NCI-H2107 treated with DMSO at 0.1 percent for 48 hours (cell line): ENCODE data around the gene MAT1A.
"Not testable (repeated sequence)": the region's sequence is repeated elsewhere in the genome, so short reads cannot be mapped to it uniquely, and the experiment has no call there.

Source experiments
- DNase-seq: peaks from one replicate; lab custom pipeline; 2025; ENCODE audit not compliant: unreplicated experiment; lab: John Stamatoyannopoulos, UW

Gene MAT1A

DNA sequence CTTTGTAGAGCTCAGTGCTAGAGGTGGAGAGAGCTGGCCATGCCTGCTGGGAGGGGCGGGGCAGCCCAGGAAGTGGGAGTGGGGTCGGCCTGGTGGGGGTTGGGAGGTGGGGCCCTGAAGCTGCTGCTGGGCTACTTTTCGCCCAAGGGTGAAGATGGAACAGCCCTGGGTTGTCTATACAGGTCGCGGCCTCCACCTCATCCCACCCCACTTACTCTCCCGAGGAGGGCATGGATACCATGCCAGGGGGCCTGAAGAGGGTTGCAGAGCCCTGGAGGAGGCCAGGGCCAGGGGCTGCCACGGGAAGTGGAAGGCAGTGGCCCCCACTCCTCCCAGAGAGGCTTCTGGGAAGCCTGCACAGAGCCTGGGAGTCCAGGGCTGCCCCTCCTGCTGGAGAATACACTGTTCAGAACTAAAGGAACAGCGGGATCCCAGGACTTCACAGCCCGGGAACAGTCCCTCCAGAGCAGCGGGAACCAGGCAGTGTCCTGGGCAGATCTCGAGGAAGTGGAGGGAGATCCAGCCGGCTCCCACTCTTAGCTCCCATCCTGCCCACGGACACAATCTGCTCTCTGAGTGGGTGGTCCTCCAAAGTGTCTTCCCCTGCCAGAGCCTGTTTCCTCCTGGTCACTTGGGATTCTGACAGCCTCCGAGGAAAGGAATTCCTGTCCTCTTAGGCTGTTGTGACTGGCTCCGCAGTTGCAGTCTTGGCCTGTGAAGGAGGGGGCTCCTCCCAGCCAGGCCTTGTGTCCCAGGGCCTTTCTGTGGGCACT lies 23.5 kb downstream of the MAT1A start:
- no peak for DNase-seq

DNA sequence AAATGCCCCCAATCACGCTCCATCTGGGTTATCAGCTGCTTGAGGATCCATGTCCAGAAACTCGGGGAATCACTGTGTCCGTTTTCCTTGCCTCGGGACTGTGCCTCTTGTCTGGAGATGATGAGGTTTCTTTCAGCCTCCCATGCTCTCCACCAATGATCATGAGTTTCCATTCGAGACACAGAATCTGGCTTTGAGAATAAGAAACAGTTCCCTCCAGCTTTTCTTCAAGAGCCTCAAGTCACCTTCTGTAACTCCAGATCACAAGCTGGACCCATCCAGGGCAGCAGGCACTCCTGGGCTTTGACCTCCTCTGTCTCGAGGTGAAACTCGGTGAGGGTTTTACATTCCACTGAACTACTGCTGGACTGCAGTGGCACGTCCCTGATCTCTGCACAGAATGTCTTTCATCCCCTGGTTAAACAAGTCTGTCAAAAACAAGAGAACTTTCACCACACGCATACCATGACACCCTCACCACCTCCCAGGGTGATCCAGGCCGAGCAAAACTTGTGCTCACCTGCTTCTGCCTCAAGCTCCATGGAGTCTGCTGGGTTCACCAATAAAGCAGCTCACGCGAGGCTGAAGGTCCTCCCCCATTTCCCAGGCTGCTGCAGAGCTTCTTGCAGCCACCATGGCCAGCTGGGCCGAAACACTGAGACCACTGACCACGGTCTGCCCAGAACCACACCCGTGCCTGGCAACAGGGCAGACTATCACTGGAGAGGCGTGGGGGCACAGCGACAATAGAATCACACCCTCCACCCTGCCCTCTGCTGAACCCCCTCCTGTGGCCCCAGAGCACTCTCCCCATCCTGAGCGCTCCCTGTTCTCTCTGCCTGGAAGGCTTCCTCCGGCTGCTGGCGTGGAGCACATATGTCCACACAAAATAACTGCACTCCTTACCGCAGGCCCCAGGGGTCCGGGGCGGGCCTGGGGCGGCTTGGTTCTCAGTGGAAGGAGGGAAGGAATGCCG lies 25.1 kb downstream of the MAT1A start:
- DNase-seq, result no peak

DNA sequence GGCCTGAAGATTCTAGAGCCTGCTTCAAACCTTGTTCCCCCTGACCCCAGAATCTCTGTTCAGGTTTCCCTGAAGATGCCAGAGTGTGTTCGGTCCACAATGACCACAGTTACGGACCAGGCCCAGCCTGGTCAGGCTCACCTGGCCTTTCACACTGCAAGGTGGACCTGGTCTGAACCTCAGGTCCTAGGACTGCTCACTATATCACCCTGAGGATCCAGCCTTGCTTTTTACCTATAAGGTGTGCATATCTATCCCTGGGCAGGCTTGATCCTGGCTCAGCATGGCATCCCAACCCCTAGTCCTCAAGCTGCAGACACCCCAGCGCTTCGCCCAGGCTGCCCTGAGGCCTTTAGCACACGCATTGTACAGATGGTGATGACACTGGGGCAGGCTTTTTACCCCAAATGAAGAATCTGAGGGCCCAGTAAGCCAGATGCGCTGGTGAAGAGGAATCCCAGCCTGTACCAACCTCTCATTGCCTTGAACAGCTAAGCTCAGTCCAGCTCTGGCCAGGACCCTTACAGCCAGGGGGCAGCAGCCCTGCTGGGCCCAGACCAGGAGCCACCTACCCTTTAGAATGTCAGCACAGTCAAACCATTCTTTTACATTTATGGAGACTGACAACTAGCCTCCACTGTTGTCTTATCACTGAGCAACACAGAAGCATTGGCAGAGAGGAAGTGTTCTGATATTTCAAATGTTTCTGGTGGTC lies 28.0 kb downstream of the MAT1A start:
- no peak for DNase-seq

DNA sequence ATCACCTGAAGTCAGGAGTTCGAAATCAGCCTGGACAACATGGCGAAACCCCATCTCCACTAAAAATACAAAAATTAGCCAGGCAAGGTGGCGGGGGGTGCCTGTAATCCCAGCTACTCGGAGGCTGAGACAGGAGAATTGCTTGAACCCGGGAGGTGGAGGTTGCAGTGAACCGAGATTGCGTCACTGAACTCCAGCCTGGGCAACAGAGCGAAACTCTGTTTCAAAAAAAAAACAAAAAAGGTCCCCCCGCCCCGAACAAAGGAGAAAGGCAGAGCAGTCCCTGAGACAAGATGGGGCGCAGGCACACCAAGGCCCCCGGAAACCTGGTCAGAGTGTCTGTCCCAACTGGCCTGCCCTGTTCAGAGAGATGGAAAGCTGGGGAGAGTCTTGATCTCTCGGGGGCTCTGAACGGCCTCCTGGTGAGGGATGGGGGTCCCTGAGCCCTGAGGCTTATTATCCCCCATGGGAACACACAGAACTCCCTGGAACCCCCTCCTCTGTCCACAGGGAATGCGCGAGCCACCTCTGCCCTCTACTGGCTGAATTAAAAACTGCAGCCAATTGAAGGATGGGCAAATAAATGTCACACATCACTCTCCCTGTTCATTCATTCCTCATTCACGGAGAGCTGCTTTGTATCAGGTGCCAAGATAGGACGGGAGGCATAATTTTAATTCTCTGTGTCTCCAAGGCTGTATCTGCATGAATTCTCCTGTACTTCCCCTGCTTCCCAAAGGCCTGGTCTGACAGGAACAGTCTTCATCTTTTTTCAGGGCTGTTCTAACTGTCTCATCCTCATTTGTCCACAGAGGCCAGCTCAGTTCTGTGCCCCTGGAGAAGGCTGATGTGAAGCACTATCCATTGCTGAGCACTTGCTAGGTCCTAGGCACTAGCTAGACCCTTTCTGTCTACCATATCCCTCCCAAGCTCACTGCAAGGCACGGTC lies 28.9 kb downstream of the MAT1A start:
- no peak for DNase-seq

- DNase-seq, result no peak
Measured at GRCh38 chr10:80259405-80259871, 30.0 kb downstream of the MAT1A start.

DNA sequence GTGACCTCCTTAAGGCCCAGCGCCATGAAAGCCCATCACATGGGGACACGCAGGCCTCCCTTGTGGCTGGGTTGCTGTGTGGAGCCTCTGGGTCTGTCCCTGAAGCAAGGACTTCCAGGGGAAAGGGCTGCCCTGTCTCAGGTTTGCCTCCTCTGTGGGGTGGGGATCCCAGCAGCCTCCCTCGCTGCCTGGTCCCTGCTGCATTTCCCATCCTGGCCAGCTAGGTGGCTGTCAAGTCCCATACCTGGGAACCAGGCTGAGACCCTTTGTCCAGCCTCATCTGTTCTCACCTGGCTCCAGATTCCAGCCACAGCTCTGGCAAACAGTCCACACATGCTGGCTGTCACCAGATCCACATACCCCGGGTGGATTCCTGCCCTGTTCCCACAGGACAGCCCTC lies 32.7 kb downstream of the MAT1A start:
- DNase-seq, result not testable (repeated sequence)

- DNase-seq, result not testable (repeated sequence)
Measured at GRCh38 chr10:80254726-80255125, 34.7 kb downstream of the MAT1A start.

DNA sequence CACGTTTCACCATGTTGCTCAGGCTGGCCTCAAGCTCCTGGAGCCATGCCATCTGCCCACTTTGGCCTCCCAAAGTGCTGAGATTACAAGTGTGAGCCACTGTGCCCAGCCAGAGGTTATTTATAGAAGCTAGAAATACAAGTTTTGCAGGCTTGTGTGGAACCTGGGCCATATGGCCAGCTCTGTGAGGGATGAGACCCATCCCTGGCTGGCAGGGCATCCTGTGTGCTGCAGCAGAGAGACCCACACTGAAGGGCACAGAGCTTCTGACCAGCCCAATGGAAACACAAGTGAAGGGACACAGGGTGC lies 35.5 kb downstream of the MAT1A start:
- not testable (repeated sequence) for DNase-seq

DNA sequence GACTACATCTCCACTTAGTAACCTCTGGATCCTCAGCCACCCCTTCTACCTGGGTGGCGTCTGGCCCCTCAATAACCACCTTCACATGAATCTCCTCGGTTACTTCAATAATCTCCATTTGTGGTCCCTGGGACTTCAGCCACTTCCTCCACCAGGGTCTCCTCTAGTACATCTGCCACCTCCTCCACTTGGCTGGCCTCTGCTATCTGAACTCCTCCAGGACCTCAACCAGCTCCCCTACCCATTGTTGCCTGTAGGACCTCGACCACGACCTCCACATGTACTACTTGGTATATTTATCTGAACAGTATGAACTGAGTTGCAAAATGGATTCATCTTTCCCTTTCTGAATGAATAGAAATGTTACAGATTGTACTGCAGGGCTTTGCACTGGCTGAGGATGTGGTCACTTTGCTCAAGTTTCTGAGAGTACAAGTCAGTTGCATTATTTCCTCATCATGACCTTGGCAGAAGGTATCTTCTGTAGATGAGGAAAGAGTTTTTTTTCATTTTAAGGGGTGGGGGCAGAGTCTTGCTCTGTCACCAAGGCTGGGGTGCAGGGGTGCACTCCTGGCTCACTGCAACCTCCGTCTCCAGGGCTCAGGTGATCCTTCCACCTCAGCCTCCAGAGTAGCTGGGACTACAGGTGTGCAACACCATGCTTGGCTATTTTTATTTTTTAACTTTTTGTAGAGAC lies 36.0 kb downstream of the MAT1A start:
- no peak for DNase-seq

DNA sequence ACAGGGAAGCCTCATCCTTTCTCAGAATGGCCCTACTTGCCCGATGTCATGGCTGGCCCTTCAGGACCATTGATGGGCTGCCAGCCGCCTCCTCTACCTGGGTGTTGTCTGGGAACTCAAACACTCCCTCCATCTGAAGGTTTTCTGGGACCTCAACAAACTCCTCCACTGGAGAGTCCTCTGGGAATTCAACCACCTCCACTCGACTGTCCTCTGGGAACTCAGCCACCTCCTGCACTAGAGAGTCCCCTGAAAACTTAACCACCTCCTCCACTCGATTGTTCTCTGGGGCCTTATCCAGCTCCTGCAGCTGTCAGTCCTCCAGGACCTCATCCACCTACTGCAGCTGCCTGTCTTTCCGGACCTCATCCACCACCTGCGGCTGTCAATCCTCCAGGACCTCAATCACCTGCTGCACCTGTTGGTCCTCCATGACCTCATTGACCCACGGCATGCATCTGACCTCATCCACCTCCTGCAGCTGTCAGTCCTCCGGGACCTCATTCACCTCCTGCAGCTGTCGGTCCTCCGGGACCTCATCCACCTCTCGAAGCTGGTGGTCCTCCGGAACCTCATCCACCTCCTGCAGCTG lies 37.1 kb downstream of the MAT1A start:
- DNase-seq, result peak; percentile 60

- DNase-seq, result not testable (repeated sequence)
Measured at GRCh38 chr10:80251703-80252280, 37.7 kb downstream of the MAT1A start.

DNA sequence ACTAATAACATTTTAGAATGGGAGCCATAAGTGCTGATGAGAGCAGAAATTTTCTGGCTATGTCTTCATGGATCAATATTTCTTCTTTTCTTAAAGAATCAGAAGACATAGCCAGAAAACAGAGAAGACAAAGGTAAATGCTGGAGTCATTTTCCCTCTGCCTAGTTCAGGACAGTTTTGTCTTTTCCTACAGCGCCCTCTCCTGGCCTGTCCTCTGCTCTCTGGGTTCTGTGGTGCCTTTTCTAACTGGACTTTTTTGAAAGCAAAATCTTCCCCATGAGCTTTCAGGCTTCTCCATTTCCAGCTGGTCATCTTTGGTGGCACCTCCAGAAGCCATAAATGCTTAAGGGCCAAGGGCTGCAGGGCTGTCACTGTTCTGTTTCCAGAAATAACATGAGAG lies 39.1 kb downstream of the MAT1A start:
- DNase-seq, result not testable (repeated sequence)

- not testable (repeated sequence) for DNase-seq
Measured at GRCh38 chr10:80249906-80250305, 39.6 kb downstream of the MAT1A start.

DNA sequence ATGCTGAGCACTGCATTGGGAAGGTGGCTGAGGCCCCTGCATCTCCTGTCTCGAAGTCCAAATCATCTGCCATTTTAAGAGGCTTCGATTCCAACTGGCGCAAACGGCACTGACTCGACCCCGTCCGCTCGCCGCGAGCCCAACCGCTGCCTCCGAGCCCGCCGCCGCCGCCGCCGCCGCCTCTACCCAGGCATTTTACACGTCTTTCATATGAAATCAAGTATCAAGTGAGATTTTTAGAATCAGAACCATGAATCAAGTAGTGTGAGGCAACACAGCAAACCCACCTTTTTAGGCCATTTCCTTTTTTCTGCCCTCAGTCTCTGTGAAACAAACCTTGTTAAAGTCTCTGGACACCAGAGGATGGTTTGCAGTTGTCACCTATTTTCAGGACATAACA lies 41.8 kb downstream of the MAT1A start:
- not testable (repeated sequence) for DNase-seq

DNA sequence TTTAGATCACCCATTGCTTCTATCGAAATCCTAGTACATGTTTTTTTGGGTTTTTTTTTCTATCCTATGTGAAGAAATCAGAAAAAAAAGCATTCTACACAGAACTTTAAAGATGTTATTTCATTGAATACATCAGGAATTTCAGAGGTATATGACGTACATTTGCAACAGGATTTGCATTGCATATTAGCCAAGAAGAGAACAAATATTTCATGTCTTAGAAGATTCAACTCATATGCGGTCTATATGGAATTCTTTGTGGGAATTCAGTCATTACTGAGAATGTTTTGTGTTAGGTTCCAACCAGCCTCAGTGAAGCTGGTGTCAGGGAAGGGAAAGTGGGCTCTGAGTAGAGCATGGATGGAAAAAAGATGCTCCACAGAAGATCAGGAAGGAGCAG lies 45.1 kb downstream of the MAT1A start:
- DNase-seq, result not testable (repeated sequence)

- DNase-seq, result not testable (repeated sequence)
Measured at GRCh38 chr10:80242341-80242740, 47.1 kb downstream of the MAT1A start.

DNA sequence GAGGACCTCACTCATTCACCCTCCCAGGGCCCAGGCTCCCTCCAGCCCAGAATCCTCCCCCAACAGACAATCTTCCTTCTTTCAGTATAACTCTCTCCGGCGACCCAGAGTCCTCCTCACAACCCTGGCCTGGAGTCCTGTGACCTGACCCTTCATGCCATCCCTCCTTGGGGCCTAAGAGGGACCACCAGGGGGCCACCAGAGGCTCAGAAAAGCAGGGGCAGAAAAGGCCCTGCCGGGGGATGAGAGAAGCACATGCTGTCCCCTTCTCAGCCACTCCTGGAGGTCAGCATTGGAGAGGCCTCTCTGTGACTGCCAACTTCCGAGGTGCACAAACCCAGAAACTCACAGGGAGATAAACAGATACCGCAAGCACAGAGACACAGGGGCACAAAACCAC lies 53.0 kb downstream of the MAT1A start:
- DNase-seq, result not testable (repeated sequence)

DNA sequence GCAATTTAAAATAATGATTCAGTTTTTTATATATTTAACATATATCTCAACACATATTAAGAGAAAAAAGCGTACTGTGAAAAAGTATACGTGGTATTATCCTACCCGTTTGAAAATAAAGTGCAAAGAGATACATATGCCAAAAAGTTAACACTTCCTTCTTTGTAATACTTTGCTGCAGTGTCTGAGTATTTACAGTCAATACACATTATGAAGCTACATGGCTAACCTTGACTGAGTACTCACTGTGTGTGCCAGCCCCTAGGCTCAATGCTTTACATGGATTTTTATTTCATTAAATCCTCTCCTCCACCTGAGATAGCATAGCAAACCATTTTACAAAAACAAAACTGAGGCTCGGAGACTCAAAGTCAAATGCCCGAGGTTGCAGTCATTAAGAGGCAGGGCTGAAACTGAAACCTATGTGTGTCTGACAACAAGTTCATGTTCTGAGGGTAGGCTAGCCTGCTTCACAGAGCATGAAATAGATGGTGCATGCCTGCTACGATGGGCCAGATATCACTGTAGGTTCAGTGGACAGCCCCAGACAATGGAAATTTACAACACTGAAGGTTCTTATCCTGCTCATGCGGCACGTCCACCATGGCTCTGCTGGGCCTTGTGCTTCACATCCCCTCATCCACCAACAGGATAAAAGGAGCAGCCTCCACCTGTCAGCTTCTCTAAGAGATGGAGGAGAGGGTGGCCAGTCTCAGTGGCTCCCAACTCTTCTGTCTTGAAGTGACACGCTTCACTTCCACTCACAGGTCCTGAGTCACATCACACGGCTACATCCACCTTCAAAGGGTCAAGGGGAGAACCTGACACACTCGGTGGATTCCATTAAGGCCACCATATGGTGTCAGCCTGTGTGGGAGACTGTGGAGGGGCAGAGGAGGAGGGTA lies 54.9 kb downstream of the MAT1A start:
- DNase-seq, result not testable (repeated sequence)
